ENCODE measurements around the gene CFAP20. TPM values are rescaled to one million over a fixed set of nuclear protein-coding genes. Genes with fewer than 3 reads are reported as not detected.

Gene CFAP20
- total and polyA plus RNA-seq, 5 donors from 2014 or later = 41.9 to 147 (median 52.3) TPM

- ATAC-seq (ENCODE audit: low read depth in 2 of 2) (no peak), DNase-seq (no peak)
- Histone ChIP-seq H3K27me3 (ENCODE audit: control insufficient read depth, insufficient read depth, low read length) (no peaks in the 10 kb centered on the region), H3K36me3 (ENCODE audit: control insufficient read depth, insufficient read depth, low read length) (peaks cover 28% of the 10 kb centered on the region), H3K9me3 (ENCODE audit: control insufficient read depth in 2 of 2, low read length in 2 of 2) (no peaks in the 10 kb centered on the region), H3K27ac (ENCODE audit: insufficient read depth, low read length, poor library complexity, severe bottlenecking) (no peak overlapping the region), H3K4me1 (ENCODE audit: control insufficient read depth, insufficient read depth, low read length, poor library complexity, severe bottlenecking) (no peaks in the 10 kb centered on the region), H3K4me3 (ENCODE audit: low read depth, low read length) (no peak overlapping the region)
- Mint-ChIP-seq H3K4me3 (no peak overlapping the region), H3K27ac (peak overlapping the region in 1 of 3 donors; percentile 18), H3K27me3 (no peaks in the 10 kb centered on the region), H3K9me3 (no peaks in the 10 kb centered on the region), H3K4me1 (no peaks in the 10 kb centered on the region), H3K36me3 (peaks cover 18% of the 10 kb centered on the region)
Measured at GRCh38 chr16:58157239-58157638, 28.1 kb upstream of the CFAP20 start.

DNA sequence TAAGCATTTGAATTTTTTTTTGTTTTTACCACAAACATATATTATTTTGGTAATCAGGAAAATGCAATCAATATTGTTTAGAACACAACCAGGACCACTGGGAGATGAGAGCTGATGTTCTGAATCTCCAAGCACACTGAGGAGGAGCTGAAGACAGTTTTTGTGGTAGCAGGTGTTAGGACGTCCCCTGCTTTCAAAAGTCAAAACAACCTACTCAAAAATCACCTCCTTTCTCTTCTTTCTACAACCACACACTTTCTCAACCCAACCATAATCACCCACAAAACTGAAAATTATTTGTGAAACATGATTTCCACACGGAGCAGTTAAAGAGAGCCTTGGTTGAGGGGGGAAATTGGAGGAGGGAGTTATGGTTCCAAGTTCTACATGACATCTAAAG lies 26.7 kb upstream of the CFAP20 start:
- no peak overlapping the region for H3K4me3 ChIP-seq (ENCODE audit: low read depth, low read length)
- DNase-seq (no peak), ATAC-seq (ENCODE audit: low read depth in 2 of 2) (no peak)
- no peaks in the 10 kb centered on the region for H3K27me3 ChIP-seq (ENCODE audit: control insufficient read depth, insufficient read depth, low read length)
- no peaks in the 10 kb centered on the region for H3K9me3 ChIP-seq (ENCODE audit: control insufficient read depth in 2 of 2, low read length in 2 of 2)
- H3K27me3 Mint-ChIP-seq = no peaks in the 10 kb centered on the region
- no peak overlapping the region for H3K4me3 Mint-ChIP-seq
- H3K4me1 Mint-ChIP-seq = no peaks in the 10 kb centered on the region
- H3K36me3 Mint-ChIP-seq = peaks cover 12% of the 10 kb centered on the region
- H3K4me1 ChIP-seq (ENCODE audit: control insufficient read depth, insufficient read depth, low read length, poor library complexity, severe bottlenecking) = no peaks in the 10 kb centered on the region
- peaks cover 15% of the 10 kb centered on the region for H3K36me3 ChIP-seq (ENCODE audit: control insufficient read depth, insufficient read depth, low read length)
- no peak overlapping the region for H3K27ac ChIP-seq (ENCODE audit: insufficient read depth, low read length, poor library complexity, severe bottlenecking)
- no peaks in the 10 kb centered on the region for H3K9me3 Mint-ChIP-seq
- no peak overlapping the region for H3K27ac Mint-ChIP-seq

DNA sequence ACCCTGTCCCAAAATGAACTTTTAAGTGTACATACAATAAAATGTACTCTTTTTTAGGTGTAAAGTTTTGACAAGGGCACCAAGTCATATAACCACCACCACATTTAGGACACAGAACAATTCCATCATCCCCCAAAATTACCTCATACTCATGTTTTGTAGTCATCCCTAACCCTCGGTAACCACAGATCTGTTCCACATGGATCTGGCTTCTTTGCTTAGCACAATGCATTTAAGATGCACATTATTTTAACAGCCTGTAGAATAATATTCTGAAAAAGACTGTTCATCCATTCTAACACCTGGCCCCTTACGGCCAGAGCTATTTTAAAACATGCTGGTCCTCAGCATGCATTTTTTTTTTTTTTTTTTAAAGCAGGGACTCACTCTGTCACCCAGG lies 25.2 kb upstream of the CFAP20 start:
- Histone ChIP-seq H3K36me3 (ENCODE audit: control insufficient read depth, insufficient read depth, low read length) (peaks cover 4% of the 10 kb centered on the region), H3K27ac (ENCODE audit: insufficient read depth, low read length, poor library complexity, severe bottlenecking) (no peak overlapping the region), H3K4me1 (ENCODE audit: control insufficient read depth, insufficient read depth, low read length, poor library complexity, severe bottlenecking) (no peaks in the 10 kb centered on the region), H3K4me3 (ENCODE audit: low read depth, low read length) (no peak overlapping the region), H3K9me3 (ENCODE audit: control insufficient read depth in 2 of 2, low read length in 2 of 2) (no peaks in the 10 kb centered on the region), H3K27me3 (ENCODE audit: control insufficient read depth, insufficient read depth, low read length) (no peaks in the 10 kb centered on the region)
- DNase-seq (no peak), ATAC-seq (ENCODE audit: low read depth in 2 of 2) (no peak)
- Mint-ChIP-seq H3K4me1 (no peaks in the 10 kb centered on the region), H3K4me3 (no peak overlapping the region), H3K27me3 (no peaks in the 10 kb centered on the region), H3K27ac (no peak overlapping the region), H3K9me3 (no peaks in the 10 kb centered on the region), H3K36me3 (peaks cover 7% of the 10 kb centered on the region)

DNA sequence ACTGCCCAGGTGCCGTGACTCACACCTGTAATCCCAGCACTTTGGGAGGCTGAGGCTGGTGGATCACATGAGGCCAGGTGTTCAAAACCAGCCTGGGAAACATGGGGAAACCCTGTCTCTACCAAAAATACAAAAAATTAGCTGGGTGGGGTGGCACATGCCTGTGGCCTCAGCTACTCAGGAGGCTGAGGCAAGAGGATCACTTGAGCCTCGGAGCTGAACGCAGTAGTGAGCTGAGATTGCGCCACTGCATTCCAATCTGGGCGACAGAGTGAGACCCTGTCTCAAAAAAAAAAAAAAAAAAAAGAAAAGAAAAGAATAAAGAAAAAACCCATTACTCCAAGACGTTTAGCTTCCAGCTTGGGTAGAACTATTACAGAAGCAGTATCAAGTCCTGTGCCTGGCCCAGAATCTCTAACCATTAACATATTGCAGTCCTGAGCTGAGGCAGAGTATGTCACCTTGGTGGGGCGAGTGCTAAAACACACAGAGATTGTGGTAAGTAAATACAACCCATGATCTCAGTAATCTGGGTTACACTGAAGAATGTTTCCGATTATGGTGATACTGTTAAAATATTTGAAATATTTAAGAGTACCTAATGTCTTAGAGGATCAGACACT lies 23.2 kb upstream of the CFAP20 start:
- Histone ChIP-seq H3K27ac (ENCODE audit: insufficient read depth, low read length, poor library complexity, severe bottlenecking) (no peak overlapping the region), H3K4me1 (ENCODE audit: control insufficient read depth, insufficient read depth, low read length, poor library complexity, severe bottlenecking) (no peaks in the 10 kb centered on the region), H3K36me3 (ENCODE audit: control insufficient read depth, insufficient read depth, low read length) (no peaks in the 10 kb centered on the region), H3K4me3 (ENCODE audit: low read depth, low read length) (no peak overlapping the region), H3K9me3 (ENCODE audit: control insufficient read depth in 2 of 2, low read length in 2 of 2) (no peaks in the 10 kb centered on the region), H3K27me3 (ENCODE audit: control insufficient read depth, insufficient read depth, low read length) (no peaks in the 10 kb centered on the region)
- DNase-seq (no peak), ATAC-seq (ENCODE audit: low read depth in 2 of 2) (no peak)
- no peaks in the 10 kb centered on the region for H3K36me3 Mint-ChIP-seq
- H3K4me1 Mint-ChIP-seq = no peaks in the 10 kb centered on the region
- H3K27ac Mint-ChIP-seq = no peak overlapping the region
- no peaks in the 10 kb centered on the region for H3K9me3 Mint-ChIP-seq
- H3K27me3 Mint-ChIP-seq = peaks cover 5% of the 10 kb centered on the region
- H3K4me3 Mint-ChIP-seq = no peak overlapping the region

GRCh38 chr16:58148526-58148925 lies 19.3 kb upstream of the CFAP20 start:
- ATAC-seq (ENCODE audit: low read depth in 2 of 2) (no peak), DNase-seq (no peak)
- peaks cover 16% of the 10 kb centered on the region for H3K36me3 Mint-ChIP-seq
- no peaks in the 10 kb centered on the region for H3K9me3 ChIP-seq (ENCODE audit: control insufficient read depth in 2 of 2, low read length in 2 of 2)
- peaks cover 5% of the 10 kb centered on the region for H3K27me3 Mint-ChIP-seq
- no peak overlapping the region for H3K27ac ChIP-seq (ENCODE audit: insufficient read depth, low read length, poor library complexity, severe bottlenecking)
- H3K4me3 ChIP-seq (ENCODE audit: low read depth, low read length) = no peak overlapping the region
- no peaks in the 10 kb centered on the region for H3K36me3 ChIP-seq (ENCODE audit: control insufficient read depth, insufficient read depth, low read length)
- H3K27me3 ChIP-seq (ENCODE audit: control insufficient read depth, insufficient read depth, low read length) = no peaks in the 10 kb centered on the region
- peaks cover 0 to 2% (median 0%) of the 10 kb centered on the region in 4 donors for H3K4me1 Mint-ChIP-seq
- no peak overlapping the region for H3K27ac Mint-ChIP-seq
- no peak overlapping the region for H3K4me3 Mint-ChIP-seq
- peaks cover 0 to 8% (median 0%) of the 10 kb centered on the region in 7 donors for H3K9me3 Mint-ChIP-seq
- H3K4me1 ChIP-seq (ENCODE audit: control insufficient read depth, insufficient read depth, low read length, poor library complexity, severe bottlenecking) = no peaks in the 10 kb centered on the region

- Mint-ChIP-seq H3K4me3 (no peak overlapping the region), H3K27me3 (peaks cover 5% of the 10 kb centered on the region), H3K9me3 (peaks cover 0 to 8% (median 0%) of the 10 kb centered on the region in 7 donors), H3K36me3 (peaks cover 18% of the 10 kb centered on the region), H3K4me1 (peaks cover 0 to 2% (median 0%) of the 10 kb centered on the region in 4 donors), H3K27ac (no peak overlapping the region)
- Histone ChIP-seq H3K27ac (ENCODE audit: insufficient read depth, low read length, poor library complexity, severe bottlenecking) (no peak overlapping the region), H3K27me3 (ENCODE audit: control insufficient read depth, insufficient read depth, low read length) (no peaks in the 10 kb centered on the region), H3K9me3 (ENCODE audit: control insufficient read depth in 2 of 2, low read length in 2 of 2) (no peaks in the 10 kb centered on the region), H3K4me3 (ENCODE audit: low read depth, low read length) (no peak overlapping the region), H3K36me3 (ENCODE audit: control insufficient read depth, insufficient read depth, low read length) (no peaks in the 10 kb centered on the region), H3K4me1 (ENCODE audit: control insufficient read depth, insufficient read depth, low read length, poor library complexity, severe bottlenecking) (no peaks in the 10 kb centered on the region)
- no peak for ATAC-seq (ENCODE audit: low read depth in 2 of 2)
- DNase-seq = no peak
Measured at GRCh38 chr16:58148099-58148498, 18.9 kb upstream of the CFAP20 start.

DNA sequence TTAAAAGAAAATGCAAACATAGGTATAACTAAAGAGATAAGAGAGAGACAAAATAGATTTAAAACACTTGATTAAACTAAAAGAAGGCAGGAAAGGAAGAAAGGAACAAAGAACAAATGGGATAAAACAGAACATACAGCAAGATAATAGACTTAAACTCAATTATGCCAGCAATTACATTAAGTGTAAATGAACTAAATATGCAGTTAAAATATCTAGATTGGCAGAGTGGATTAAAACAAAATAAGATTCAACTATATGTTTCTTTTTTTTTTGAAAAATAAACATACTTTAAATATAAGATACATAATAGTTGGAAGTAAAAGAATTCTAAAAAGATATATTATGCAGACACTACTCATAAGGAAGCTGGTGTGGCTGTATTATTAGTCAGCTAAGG lies 9.7 kb upstream of the CFAP20 start:
- ATAC-seq (ENCODE audit: low read depth in 2 of 2) = no peak
- H3K36me3 ChIP-seq (ENCODE audit: control insufficient read depth, insufficient read depth, low read length) = peaks cover 6% of the 10 kb centered on the region
- Mint-ChIP-seq H3K36me3 (peaks cover 37% of the 10 kb centered on the region), H3K4me1 (no peaks in the 10 kb centered on the region), H3K27ac (peak overlapping the region in 1 of 3 donors; percentile 72), H3K4me3 (no peak overlapping the region), H3K9me3 (peaks cover 0 to 10% (median 5%) of the 10 kb centered on the region in 7 donors), H3K27me3 (no peaks in the 10 kb centered on the region)
- no peak overlapping the region for H3K4me3 ChIP-seq (ENCODE audit: low read depth, low read length)
- H3K9me3 ChIP-seq (ENCODE audit: control insufficient read depth in 2 of 2, low read length in 2 of 2) = peaks cover 0 to 4% of the 10 kb centered on the region in 2 experiments
- H3K27me3 ChIP-seq (ENCODE audit: control insufficient read depth, insufficient read depth, low read length) = no peaks in the 10 kb centered on the region
- H3K27ac ChIP-seq (ENCODE audit: insufficient read depth, low read length, poor library complexity, severe bottlenecking) = no peak overlapping the region
- no peak for DNase-seq
- no peaks in the 10 kb centered on the region for H3K4me1 ChIP-seq (ENCODE audit: control insufficient read depth, insufficient read depth, low read length, poor library complexity, severe bottlenecking)

- Histone ChIP-seq H3K9me3 (ENCODE audit: control insufficient read depth in 2 of 2, low read length in 2 of 2) (peaks cover 0 to 4% of the 10 kb centered on the region in 2 experiments), H3K36me3 (ENCODE audit: control insufficient read depth, insufficient read depth, low read length) (peaks cover 6% of the 10 kb centered on the region), H3K27me3 (ENCODE audit: control insufficient read depth, insufficient read depth, low read length) (no peaks in the 10 kb centered on the region), H3K4me3 (ENCODE audit: low read depth, low read length) (no peak overlapping the region), H3K27ac (ENCODE audit: insufficient read depth, low read length, poor library complexity, severe bottlenecking) (no peak overlapping the region), H3K4me1 (ENCODE audit: control insufficient read depth, insufficient read depth, low read length, poor library complexity, severe bottlenecking) (no peaks in the 10 kb centered on the region)
- H3K9me3 Mint-ChIP-seq = peaks cover 0 to 10% (median 5%) of the 10 kb centered on the region in 7 donors
- no peaks in the 10 kb centered on the region for H3K4me1 Mint-ChIP-seq
- no peak overlapping the region for H3K4me3 Mint-ChIP-seq
- H3K36me3 Mint-ChIP-seq = peaks cover 31% of the 10 kb centered on the region
- H3K27ac Mint-ChIP-seq = no peak overlapping the region
- no peaks in the 10 kb centered on the region for H3K27me3 Mint-ChIP-seq
- ATAC-seq (ENCODE audit: low read depth in 2 of 2) = no peak
- DNase-seq = no peak
Measured at GRCh38 chr16:58137581-58137980, 8.4 kb upstream of the CFAP20 start.
